ENCODE measurements around the gene NCOA7.

DNA sequence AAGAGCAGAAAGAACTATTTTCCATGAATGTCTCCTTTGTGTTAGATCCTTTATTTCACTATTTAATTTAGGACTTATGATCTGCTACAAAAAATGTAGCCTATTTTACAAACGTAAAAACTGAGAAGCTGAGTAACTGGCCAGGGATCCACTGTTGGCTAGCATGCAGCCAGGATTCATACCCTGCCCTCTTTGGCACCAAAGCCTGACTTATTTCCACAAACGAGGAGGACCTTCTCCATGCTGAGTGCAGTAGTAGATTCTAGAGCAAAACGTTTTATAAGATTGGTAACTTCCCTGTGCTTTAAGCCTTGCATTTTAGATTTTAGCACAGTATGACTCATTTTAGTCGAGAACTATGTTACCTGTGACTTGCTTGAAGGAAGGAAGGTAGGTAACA lies 74.3 kb downstream of the NCOA7 start:
- TF ChIP-seq GATA2 (IDR thresholded peaks at IDR 0.05; ENCODE audit: low read depth, low read length) (no peak), GATA3 (IDR thresholded peaks at IDR 0.05; ENCODE audit: low read depth, low read length) (no peak)

All from SH-SY5Y (cell line).